Measurements from ENCODE around the gene MGAT3. TPM values are rescaled to one million over a fixed set of nuclear protein-coding genes. Genes with fewer than 3 reads are reported as not detected.

MGAT3 gene
- total and polyA plus RNA-seq, 12 donors, result 0.42 to 6.9 (median 1.7) TPM

GRCh38 chr22:39528080-39528661 is 71.4 kb downstream of the MGAT3 start:
- Histone ChIP-seq H3K9me3 (replicated peaks in 1 of 3) (no peaks in the 10 kb centered on the region), H3K4me3 (no peak overlapping the region), H3K4me1 (replicated peaks in 1 of 2) (peaks cover 39 to 82% of the 10 kb centered on the region in 2 donors), H3K27ac (peak overlapping the region in 4 of 5 donors; percentile 7 to 60 (median 28)), H3K27me3 (no peaks in the 10 kb centered on the region), H3K36me3 (replicated peaks in 1 of 2) (peaks cover 0 to 39% of the 10 kb centered on the region in 2 donors)
- no peak for TF ChIP-seq POLR2A (IDR thresholded peaks at IDR 0.05)
- DNase-seq, result peak in 1 of 7 donors; percentile 69
- WGBS, 4 donors, result 62 to 80% (median 70%) methylated on average over 11 to 12 of the region's 12 CpGs
- intact Hi-C loops (cut with DNase I), result loop anchor here (5.0 to 10.0 kb wide), 3 partner anchors 36 to 353 kb away; partner anchors contain the start of gene SYNGR1 (in 1 of the 2)

- TF ChIP-seq POLR2A (IDR thresholded peaks at IDR 0.05) (peak in 1 of 2 donors; percentile 96), CTCF (IDR thresholded peaks at IDR 0.05) (peak; percentile 90 to 100 (median 98))
- no peaks in the 10 kb centered on the region for H3K9me3 ChIP-seq (replicated peaks in 1 of 3)
- H3K36me3 ChIP-seq (replicated peaks in 1 of 2), result peaks cover 0 to 34% of the 10 kb centered on the region in 2 donors
- peak; percentile 89 to 96 (median 93) for DNase-seq
- WGBS, 4 donors, result 34 to 69% (median 35%) methylated on average over 14 to 32 of the region's 32 CpGs
- no peaks in the 10 kb centered on the region for H3K27me3 ChIP-seq
- peaks cover 33 to 74% of the 10 kb centered on the region in 2 donors for H3K4me1 ChIP-seq (replicated peaks in 1 of 2)
- peak overlapping the region in 3 of 5 donors; percentile 30 to 60 (median 40) for H3K27ac ChIP-seq
- intact Hi-C loops (cut with DNase I), result loop anchor here (5.0 to 10.0 kb wide), 3 partner anchors 37 to 354 kb away; partner anchors contain the start of gene SYNGR1 (in 1 of the 2)
- H3K4me3 ChIP-seq, result no peak overlapping the region
Observed at GRCh38 chr22:39528681-39529486, 72.1 kb downstream of the MGAT3 start.

GRCh38 chr22:39529487-39529851 is 72.7 kb downstream of the MGAT3 start:
- TF ChIP-seq POLR2A (IDR thresholded peaks at IDR 0.05), result no peak
- peak in 1 of 6 experiments; percentile 29 for TF ChIP-seq CTCF (IDR thresholded peaks at IDR 0.05)
- H3K27me3 ChIP-seq, result no peaks in the 10 kb centered on the region
- peaks cover 0 to 28% of the 10 kb centered on the region in 2 donors for H3K36me3 ChIP-seq (replicated peaks in 1 of 2)
- H3K4me1 ChIP-seq (replicated peaks in 1 of 2), result peaks cover 29 to 70% of the 10 kb centered on the region in 2 donors
- peak overlapping the region in 2 of 5 donors; percentile 30 to 60 for H3K27ac ChIP-seq
- no peak for DNase-seq
- no peaks in the 10 kb centered on the region for H3K9me3 ChIP-seq (replicated peaks in 1 of 3)
- 56 to 70% (median 63%) methylated on average over 7 to 17 of the region's 17 CpGs for WGBS, 4 donors
- intact Hi-C loops (cut with DNase I), result loop anchor here (5.0 to 10.0 kb wide), 3 partner anchors 37 to 355 kb away; partner anchors contain the start of gene SYNGR1 (in 1 of the 2)
- no peak overlapping the region for H3K4me3 ChIP-seq

GRCh38 chr22:39530116-39530515 is 73.3 kb downstream of the MGAT3 start:
- Histone ChIP-seq H3K27me3 (no peaks in the 10 kb centered on the region), H3K4me3 (no peak overlapping the region), H3K36me3 (replicated peaks in 1 of 2) (peaks cover 0 to 22% of the 10 kb centered on the region in 2 donors), H3K4me1 (replicated peaks in 1 of 2) (peaks cover 25 to 69% of the 10 kb centered on the region in 2 donors), H3K9me3 (replicated peaks in 1 of 3) (no peaks in the 10 kb centered on the region), H3K27ac (peak overlapping the region in 1 of 5 donors; percentile 13)
- 73 to 83% (median 79%) methylated on average over 6 of the region's 6 CpGs for WGBS, 4 donors
- intact Hi-C loops (cut with DNase I), result loop anchor here in 1 of 2 donors (10.0 kb wide), 1 partner anchor 815 kb away; the partner anchor contains the start of gene ADSL
- TF ChIP-seq CTCF (IDR thresholded peaks at IDR 0.05), result no peak
- no peak for TF ChIP-seq POLR2A (IDR thresholded peaks at IDR 0.05)
- DNase-seq, result no peak

Measured in adrenal gland (tissue), 12 donors.